Measurements from ENCODE around the gene MRPL43.

DNA sequence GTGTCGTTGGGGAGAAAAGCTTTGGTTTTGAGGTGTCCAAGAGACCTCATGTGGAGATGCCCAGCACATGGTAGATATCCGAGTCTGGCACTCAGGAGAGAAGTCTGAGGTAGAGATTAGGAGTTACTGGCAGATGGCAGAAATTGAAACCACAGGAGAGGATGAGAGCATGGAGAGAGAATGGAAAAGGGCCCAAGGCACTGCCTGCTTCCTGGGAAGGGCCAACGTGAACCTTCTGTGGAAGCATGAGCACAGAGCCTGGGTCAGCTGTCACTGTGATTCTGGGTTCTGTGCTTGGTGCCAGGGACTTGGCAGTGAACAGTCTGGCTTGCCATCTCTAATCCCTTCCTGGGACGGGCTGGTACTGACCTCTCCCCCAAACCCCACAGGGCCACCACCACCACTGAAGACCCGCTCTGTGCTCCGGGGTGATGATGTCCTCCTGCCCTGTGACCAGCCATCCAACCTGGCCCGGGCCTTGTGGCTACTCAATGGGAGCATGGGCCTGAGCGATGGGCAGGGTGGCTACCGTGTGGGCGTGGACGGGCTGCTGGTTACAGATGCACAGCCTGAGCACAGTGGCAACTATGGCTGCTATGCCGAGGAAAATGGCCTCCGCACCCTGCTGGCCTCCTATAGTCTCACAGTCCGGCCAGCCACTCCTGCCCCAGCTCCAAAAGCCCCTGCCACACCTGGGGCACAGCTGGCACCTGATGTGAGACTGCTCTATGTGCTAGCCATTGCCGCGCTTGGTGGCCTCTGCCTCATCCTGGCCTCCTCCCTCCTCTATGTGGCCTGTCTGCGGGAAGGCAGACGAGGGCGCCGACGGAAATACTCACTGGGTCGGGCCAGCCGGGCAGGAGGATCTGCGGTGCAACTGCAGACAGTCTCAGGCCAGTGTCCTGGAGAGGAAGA, 4.1 kb downstream of the MRPL43 start:
- TF ChIP-seq, protein P1, sequence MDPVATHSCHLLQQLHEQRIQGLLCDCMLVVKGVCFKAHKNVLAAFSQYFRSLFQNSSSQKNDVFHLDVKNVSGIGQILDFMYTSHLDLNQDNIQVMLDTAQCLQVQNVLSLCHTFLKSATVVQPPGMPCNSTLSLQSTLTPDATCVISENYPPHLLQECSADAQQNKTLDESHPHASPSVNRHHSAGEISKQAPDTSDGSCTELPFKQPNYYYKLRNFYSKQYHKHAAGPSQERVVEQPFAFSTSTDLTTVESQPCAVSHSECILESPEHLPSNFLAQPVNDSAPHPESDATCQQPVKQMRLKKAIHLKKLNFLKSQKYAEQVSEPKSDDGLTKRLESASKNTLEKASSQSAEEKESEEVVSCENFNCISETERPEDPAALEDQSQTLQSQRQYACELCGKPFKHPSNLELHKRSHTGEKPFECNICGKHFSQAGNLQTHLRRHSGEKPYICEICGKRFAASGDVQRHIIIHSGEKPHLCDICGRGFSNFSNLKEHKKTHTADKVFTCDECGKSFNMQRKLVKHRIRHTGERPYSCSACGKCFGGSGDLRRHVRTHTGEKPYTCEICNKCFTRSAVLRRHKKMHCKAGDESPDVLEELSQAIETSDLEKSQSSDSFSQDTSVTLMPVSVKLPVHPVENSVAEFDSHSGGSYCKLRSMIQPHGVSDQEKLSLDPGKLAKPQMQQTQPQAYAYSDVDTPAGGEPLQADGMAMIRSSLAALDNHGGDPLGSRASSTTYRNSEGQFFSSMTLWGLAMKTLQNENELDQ (CRISPR knock-in tag; IDR thresholded peaks at IDR 0.05; ENCODE audit: borderline replicate concordance): no peak
- TF ChIP-seq ELF4 (CRISPR knock-in tag; IDR thresholded peaks at IDR 0.05): no peak
- no peak for TF ChIP-seq MYBL2 (IDR thresholded peaks at IDR 0.05; ENCODE audit: low read depth)
- TF ChIP-seq MYBL2 (CRISPR knock-in tag; IDR thresholded peaks at IDR 0.05; ENCODE audit: borderline replicate concordance): no peak
- no peak for TF ChIP-seq U2AF2 (optimal IDR thresholded peaks at IDR 0.05; ENCODE audit: low read depth, low read length)
- no peak for TF ChIP-seq SMAD1 (IDR thresholded peaks at IDR 0.05; ENCODE audit: low read depth, low read length, partially characterized antibody)
- TF ChIP-seq, protein P2, sequence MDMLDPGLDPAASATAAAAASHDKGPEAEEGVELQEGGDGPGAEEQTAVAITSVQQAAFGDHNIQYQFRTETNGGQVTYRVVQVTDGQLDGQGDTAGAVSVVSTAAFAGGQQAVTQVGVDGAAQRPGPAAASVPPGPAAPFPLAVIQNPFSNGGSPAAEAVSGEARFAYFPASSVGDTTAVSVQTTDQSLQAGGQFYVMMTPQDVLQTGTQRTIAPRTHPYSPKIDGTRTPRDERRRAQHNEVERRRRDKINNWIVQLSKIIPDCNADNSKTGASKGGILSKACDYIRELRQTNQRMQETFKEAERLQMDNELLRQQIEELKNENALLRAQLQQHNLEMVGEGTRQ (CRISPR knock-in tag; IDR thresholded peaks at IDR 0.05): no peak
- TF ChIP-seq, protein P3, sequence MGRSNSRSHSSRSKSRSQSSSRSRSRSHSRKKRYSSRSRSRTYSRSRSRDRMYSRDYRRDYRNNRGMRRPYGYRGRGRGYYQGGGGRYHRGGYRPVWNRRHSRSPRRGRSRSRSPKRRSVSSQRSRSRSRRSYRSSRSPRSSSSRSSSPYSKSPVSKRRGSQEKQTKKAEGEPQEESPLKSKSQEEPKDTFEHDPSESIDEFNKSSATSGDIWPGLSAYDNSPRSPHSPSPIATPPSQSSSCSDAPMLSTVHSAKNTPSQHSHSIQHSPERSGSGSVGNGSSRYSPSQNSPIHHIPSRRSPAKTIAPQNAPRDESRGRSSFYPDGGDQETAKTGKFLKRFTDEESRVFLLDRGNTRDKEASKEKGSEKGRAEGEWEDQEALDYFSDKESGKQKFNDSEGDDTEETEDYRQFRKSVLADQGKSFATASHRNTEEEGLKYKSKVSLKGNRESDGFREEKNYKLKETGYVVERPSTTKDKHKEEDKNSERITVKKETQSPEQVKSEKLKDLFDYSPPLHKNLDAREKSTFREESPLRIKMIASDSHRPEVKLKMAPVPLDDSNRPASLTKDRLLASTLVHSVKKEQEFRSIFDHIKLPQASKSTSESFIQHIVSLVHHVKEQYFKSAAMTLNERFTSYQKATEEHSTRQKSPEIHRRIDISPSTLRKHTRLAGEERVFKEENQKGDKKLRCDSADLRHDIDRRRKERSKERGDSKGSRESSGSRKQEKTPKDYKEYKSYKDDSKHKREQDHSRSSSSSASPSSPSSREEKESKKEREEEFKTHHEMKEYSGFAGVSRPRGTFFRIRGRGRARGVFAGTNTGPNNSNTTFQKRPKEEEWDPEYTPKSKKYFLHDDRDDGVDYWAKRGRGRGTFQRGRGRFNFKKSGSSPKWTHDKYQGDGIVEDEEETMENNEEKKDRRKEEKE (IDR thresholded peaks at IDR 0.05; ENCODE audit: borderline replicate concordance in 1 of 2, control insufficient read depth in 1 of 2, low read depth in 2 of 2, low read length in 1 of 2): no peak
- no peak for TF ChIP-seq RAD21 (CRISPR knock-in tag; conservative IDR thresholded peaks at IDR 0.05 in 1 of 2, IDR thresholded peaks at IDR 0.05 in 1 of 2)
- TF ChIP-seq, protein P4, sequence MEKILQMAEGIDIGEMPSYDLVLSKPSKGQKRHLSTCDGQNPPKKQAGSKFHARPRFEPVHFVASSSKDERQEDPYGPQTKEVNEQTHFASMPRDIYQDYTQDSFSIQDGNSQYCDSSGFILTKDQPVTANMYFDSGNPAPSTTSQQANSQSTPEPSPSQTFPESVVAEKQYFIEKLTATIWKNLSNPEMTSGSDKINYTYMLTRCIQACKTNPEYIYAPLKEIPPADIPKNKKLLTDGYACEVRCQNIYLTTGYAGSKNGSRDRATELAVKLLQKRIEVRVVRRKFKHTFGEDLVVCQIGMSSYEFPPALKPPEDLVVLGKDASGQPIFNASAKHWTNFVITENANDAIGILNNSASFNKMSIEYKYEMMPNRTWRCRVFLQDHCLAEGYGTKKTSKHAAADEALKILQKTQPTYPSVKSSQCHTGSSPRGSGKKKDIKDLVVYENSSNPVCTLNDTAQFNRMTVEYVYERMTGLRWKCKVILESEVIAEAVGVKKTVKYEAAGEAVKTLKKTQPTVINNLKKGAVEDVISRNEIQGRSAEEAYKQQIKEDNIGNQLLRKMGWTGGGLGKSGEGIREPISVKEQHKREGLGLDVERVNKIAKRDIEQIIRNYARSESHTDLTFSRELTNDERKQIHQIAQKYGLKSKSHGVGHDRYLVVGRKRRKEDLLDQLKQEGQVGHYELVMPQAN (IDR thresholded peaks at IDR 0.05; ENCODE audit: borderline replicate concordance): no peak
- no peak for TF ChIP-seq POLR2AphosphoS5 (IDR thresholded peaks at IDR 0.05; ENCODE audit: control insufficient read depth, insufficient read depth, low read depth, low read length)
- TF ChIP-seq EGR1 (conservative IDR thresholded peaks at IDR 0.05): no peak
- no peak for TF ChIP-seq MEF2A (IDR thresholded peaks at IDR 0.05; ENCODE audit: control insufficient read depth, low read depth, low read length)
